GM10248 (cell line): ENCODE results near the gene ZDHHC4.

Experiments
- CTCF ChIA-PET: fragments of 300-600 bp; sonication (Branson Sonifier 250); formaldehyde crosslinking; extraction: SDS; loops from one replicate; lab custom pipeline; 2021; ENCODE audit warnings: antibody characterized with exemption; lab: Yijun Ruan, JAX
- POLR2A ChIA-PET: fragments of 350-650 bp; sonication (Branson Sonifier 250); formaldehyde crosslinking; extraction: SDS; loops from one replicate; lab custom pipeline; 2020; ENCODE audit warnings: antibody characterized with exemption; lab: Yijun Ruan, JAX
- DNase-seq: peaks from one replicate; pipeline ENCODE4 v3.0.0; 2012; ENCODE audit errors: extremely low spot score
- CTCF ChIP-seq: IDR thresholded peaks from 2 replicates; pipeline ENCODE4 v1.5.1; 2012; ENCODE audit warnings: mild to moderate bottlenecking, low read depth; ENCODE audit errors: extremely low read depth, missing control alignments, control extremely low read depth

Gene ZDHHC4

GRCh38 chr7:6613706-6614105, 36.5 kb downstream of the ZDHHC4 start:
- ChIA-PET POLR2A (no interaction called here), CTCF (no interaction called here)
- no peak for TF ChIP-seq CTCF
- no peak for DNase-seq

- no peak for TF ChIP-seq CTCF
- no peak for DNase-seq
- ChIA-PET POLR2A (no interaction called here), CTCF (no interaction called here)
These were observed 37.9 kb downstream of the ZDHHC4 start, which contains the start of gene ZNF853 for GRCh38 chr7:6614953-6615722. Gene ZNF853, plus strand, starts transcription at chr7:6615610. Its CDS starts 565 bp downstream, at chr7:6616175.

- ChIA-PET POLR2A (no interaction called here), CTCF (interaction anchor here (0.6 kb wide), 1 partner anchor 548 kb away, joined by 3 read pairs; no protein-coding TSS in a partner anchor)
- DNase-seq = no peak
- TF ChIP-seq CTCF = no peak
These were observed 38.7 kb downstream of the ZDHHC4 start for GRCh38 chr7:6615723-6616555.

- TF ChIP-seq CTCF = no peak
- no peak for DNase-seq
- ChIA-PET CTCF (interaction anchor here (0.6 to 1.3 kb wide), 3 partner anchors 15 to 549 kb away, joined by 3 to 4 read pairs (median 4); no protein-coding TSS in a partner anchor), POLR2A (interaction anchor here (0.6 kb wide), 1 partner anchor 19 kb away, joined by 4 read pairs; no protein-coding TSS in a partner anchor)
These were observed 39.8 kb downstream of the ZDHHC4 start for GRCh38 chr7:6616854-6617643.

- ChIA-PET CTCF (no interaction called here), POLR2A (no interaction called here)
- TF ChIP-seq CTCF = no peak
- no peak for DNase-seq
These were observed 41.4 kb downstream of the ZDHHC4 start for GRCh38 chr7:6618621-6619020.

GRCh38 chr7:6619961-6620360, 42.7 kb downstream of the ZDHHC4 start:
- POLR2A ChIA-PET = no interaction called here
- DNase-seq = no peak
- CTCF ChIA-PET = interaction anchor here (2.8 kb wide), 1 partner anchor 8 kb away, joined by 12 read pairs; no protein-coding TSS in a partner anchor
- no peak for TF ChIP-seq CTCF
